AG04450 (cell line): Measurements from ENCODE around the gene LEMD3. TPM values are rescaled to one million over a fixed set of nuclear protein-coding genes. Genes with fewer than 3 reads are reported as not detected.

Experiments
- CTCF ChIA-PET: fragments of 300-600, 350-600 bp; formaldehyde crosslinking; extraction: SDS; loops from one replicate; lab custom pipeline; 2022; ENCODE audit warnings: antibody characterized with exemption, inconsistent platforms; lab: Charles Lee
- POLR2A ChIA-PET: fragments of 350-600 bp; formaldehyde crosslinking; extraction: SDS; loops from one replicate; lab custom pipeline; 2021; ENCODE audit warnings: antibody characterized with exemption, inconsistent platforms; lab: Yijun Ruan, JAX
- DNase-seq: peaks from one replicate; pipeline ENCODE4 v3.0.0-alpha.2; 2011; ENCODE audit warnings: low read depth, low spot score
- H3K27ac ChIP-seq: one replicate; pipeline ENCODE4 v1.5.1; 2012; ENCODE audit warnings: low read depth, low read length, control low read depth
- H3K27me3 ChIP-seq: one replicate; pipeline ENCODE4 v1.6.0; 2012; ENCODE audit warnings: low read length; ENCODE audit not compliant: control insufficient read depth, insufficient read depth
- H3K4me3 ChIP-seq: 2 replicates; pipeline ENCODE4 v1.5.1; 2011; ENCODE audit warnings: mild to moderate bottlenecking, low read depth, low read length, control low read depth
- H3K9me3 ChIP-seq: 2 replicates; pipeline ENCODE4 v1.5.1; 2012; ENCODE audit warnings: low read length; ENCODE audit not compliant: control insufficient read depth, insufficient read depth
- CTCF ChIP-seq: IDR thresholded peaks from 2 replicates; pipeline ENCODE4 v1.5.1; 2011; ENCODE audit warnings: low read depth, low read length, control low read depth, inconsistent platforms
- polyA plus RNA-seq: library from polyadenylated mRNA; depleted of rRNA; stranded (reverse); fragments of >200 nt; gene quantifications from 2 replicates; pipeline ENCODE4 v1.2.3, GENCODE V29; 2011

Gene LEMD3
- polyA plus RNA-seq, 1 experiment, result 11.9 TPM

GRCh38 chr12:65187665-65188064 is 18.3 kb downstream of the LEMD3 start:
- DNase-seq, result no peak
- Histone ChIP-seq H3K27me3 (no peaks in the 10 kb centered on the region), H3K9me3 (no peaks in the 10 kb centered on the region), H3K27ac (no peak overlapping the region), H3K4me3 (no peak overlapping the region)
- ChIA-PET POLR2A (no interaction called here), CTCF (no interaction called here)
- no peak for TF ChIP-seq CTCF

GRCh38 chr12:65188179-65188701 is 18.9 kb downstream of the LEMD3 start:
- CTCF ChIA-PET, result no interaction called here

GRCh38 chr12:65189028-65189718 is 19.8 kb downstream of the LEMD3 start:
- ChIA-PET POLR2A (interaction anchor here (0.6 kb wide), 1 partner anchor 78 kb away, joined by 5 read pairs; no protein-coding TSS in a partner anchor), CTCF (no interaction called here)
- DNase-seq, result no peak
- H3K27ac ChIP-seq, result no peak overlapping the region
- H3K27me3 ChIP-seq, result no peaks in the 10 kb centered on the region
- no peaks in the 10 kb centered on the region for H3K9me3 ChIP-seq
- no peak overlapping the region for H3K4me3 ChIP-seq
- no peak for TF ChIP-seq CTCF

More at GRCh38 chr12:65188179-65188701, 18.9 kb downstream of the LEMD3 start:
- no peak for DNase-seq
- H3K27ac ChIP-seq, result no peak overlapping the region
- no peak for TF ChIP-seq CTCF
- POLR2A ChIA-PET, result no interaction called here
- H3K4me3 ChIP-seq, result no peak overlapping the region
- no peaks in the 10 kb centered on the region for H3K27me3 ChIP-seq
- H3K9me3 ChIP-seq, result no peaks in the 10 kb centered on the region

GRCh38 chr12:65192963-65193516 is 23.7 kb downstream of the LEMD3 start:
- ChIA-PET CTCF (interaction anchor here (1.0 kb wide), 2 partner anchors 16 to 24 kb away, joined by 3 read pairs; partner anchors contain the start of gene LEMD3), POLR2A (no interaction called here)
- TF ChIP-seq CTCF, result no peak

GRCh38 chr12:65194949-65195348 is 25.6 kb downstream of the LEMD3 start:
- Histone ChIP-seq H3K27ac (no peak overlapping the region), H3K27me3 (no peaks in the 10 kb centered on the region), H3K9me3 (peaks cover 3% of the 10 kb centered on the region; the same call in 1 of the 2 replicates), H3K4me3 (no peak overlapping the region)
- no peak for DNase-seq
- TF ChIP-seq CTCF, result no peak
- CTCF ChIA-PET, result interaction anchor here (1.4 kb wide), 1 partner anchor 38 kb away, joined by 4 read pairs; no protein-coding TSS in a partner anchor
- POLR2A ChIA-PET, result no interaction called here

More at GRCh38 chr12:65192963-65193516, 23.7 kb downstream of the LEMD3 start:
- no peak overlapping the region for H3K4me3 ChIP-seq
- H3K27me3 ChIP-seq, result no peaks in the 10 kb centered on the region
- peaks cover 3% of the 10 kb centered on the region; the same call in 1 of the 2 replicates for H3K9me3 ChIP-seq
- DNase-seq, result no peak
- no peak overlapping the region for H3K27ac ChIP-seq
